Endodermal cell (in vitro differentiated cells): ENCODE measurements around the gene ABCA2. TPM values are rescaled to one million over a fixed set of nuclear protein-coding genes. Genes with fewer than 3 reads are reported as not detected.

ENCODE experiments used
- DNase-seq: peaks from one replicate; pipeline ENCODE4 v3.0.0-alpha.2; 2017
- H3K27ac ChIP-seq: 2 replicates; pipeline ENCODE4 v1.5.1; 2013; ENCODE audit warnings: mild to moderate bottlenecking, low read depth, low read length, moderate library complexity
- H3K27me3 ChIP-seq: 2 replicates; pipeline ENCODE4 v1.6.1; 2013; ENCODE audit warnings: mild to moderate bottlenecking, low read length, moderate library complexity; ENCODE audit not compliant: insufficient read depth, control insufficient read depth, poor library complexity, severe bottlenecking
- H3K36me3 ChIP-seq: 2 replicates; pipeline ENCODE4 v1.7.0; 2013; ENCODE audit warnings: mild to moderate bottlenecking, low read length, moderate library complexity; ENCODE audit not compliant: control insufficient read depth, insufficient read depth
- H3K4me1 ChIP-seq: one replicate; pipeline ENCODE4 v1.7.0; 2013; ENCODE audit warnings: low read length; ENCODE audit not compliant: control insufficient read depth, insufficient read depth
- H3K4me3 ChIP-seq: 2 replicates; pipeline ENCODE4 v1.5.1; 2013; ENCODE audit warnings: mild to moderate bottlenecking, low read length, moderate library complexity
- H3K9ac ChIP-seq: 2 replicates; pipeline ENCODE4 v1.6.1; 2013; ENCODE audit warnings: mild to moderate bottlenecking, low read length, moderate library complexity; ENCODE audit not compliant: poor library complexity, severe bottlenecking; ENCODE audit errors: extremely low read depth
- H3K9me3 ChIP-seq: 2 replicates; pipeline ENCODE4 v1.6.1; 2013; ENCODE audit warnings: mild to moderate bottlenecking, low read length, moderate library complexity; ENCODE audit not compliant: control insufficient read depth
- H3K27ac Mint-ChIP-seq: 2 replicates; pipeline ENCODE4 v1.8.0; 2020; ENCODE audit warnings: mixed read lengths
- H3K27me3 Mint-ChIP-seq: 2 replicates; pipeline ENCODE4 v1.8.0; 2021; ENCODE audit warnings: mild to moderate bottlenecking, mixed read lengths; ENCODE audit not compliant: insufficient read depth
- H3K36me3 Mint-ChIP-seq: 2 replicates; pipeline ENCODE4 v1.8.0; 2020; ENCODE audit warnings: low read depth, mixed read lengths
- H3K4me1 Mint-ChIP-seq: 2 replicates; pipeline ENCODE4 v1.8.0; 2020; ENCODE audit warnings: mixed read lengths
- H3K4me3 Mint-ChIP-seq: 2 replicates; pipeline ENCODE4 v1.8.0; 2020; ENCODE audit warnings: mild to moderate bottlenecking, moderate library complexity, mixed read lengths
- H3K9me3 Mint-ChIP-seq: 2 replicates; pipeline ENCODE4 v1.8.0; 2020; ENCODE audit warnings: mild to moderate bottlenecking, mixed read lengths
- CTCF ChIP-seq: fragments of 200-600 bp; sonication (generic); conservative IDR thresholded peaks from 2 replicates; pipeline ENCODE4 v1.5.0; 2021; ENCODE audit warnings: antibody characterized with exemption, mild to moderate bottlenecking
- WGBS, 2 experiments: methylation state at CpG; one replicate each; pipeline versions ENCODE4 v1.1.5 to v1.1.7; 2013; ENCODE audit warnings: missing lambda C conversion rate in 2 of 2, mixed read lengths in 1 of 2; ENCODE audit not compliant: insufficient coverage in 1 of 2, insufficient read length in 1 of 2; 5-methylcytosine and 5-hydroxymethylcytosine counted together
- total RNA-seq, 2 donors: library from RNA; stranded (reverse); fragmentation: NEBNext Ultra II Directional in 1 of 2; extraction: Animal tissue kit (Norgen Biotek cat#: 25700) in 1 of 2; gene quantifications; 2 replicates in 1 of 2; 3 replicates in 1 of 2; pipeline ENCODE4 v1.2.1, GENCODE V29; 2021

ABCA2 gene
- total RNA-seq, 2 donors from 2014 or later = 21.5 to 30.0 TPM

- no peak overlapping the region for H3K4me3 ChIP-seq
- H3K27ac Mint-ChIP-seq = no peak overlapping the region
- H3K27me3 Mint-ChIP-seq = peaks cover 2% of the 10 kb centered on the region
Observed at GRCh38 chr9:136978865-136979544, 49.0 kb downstream of the ABCA2 start.

GRCh38 chr9:136978073-136978864 lies 49.8 kb downstream of the ABCA2 start:
- Histone ChIP-seq H3K9ac (peak overlapping the region; percentile 6), H3K27me3 (peaks cover 6% of the 10 kb centered on the region), H3K27ac (no peak overlapping the region), H3K36me3 (no peaks in the 10 kb centered on the region), H3K9me3 (no peaks in the 10 kb centered on the region), H3K4me1 (peaks cover 3% of the 10 kb centered on the region), H3K4me3 (peak overlapping the region; percentile 69)
- Mint-ChIP-seq H3K27ac (no peak overlapping the region), H3K27me3 (peaks cover 2% of the 10 kb centered on the region), H3K4me3 (peak overlapping the region; percentile 52), H3K9me3 (no peaks in the 10 kb centered on the region), H3K4me1 (peaks cover 11% of the 10 kb centered on the region), H3K36me3 (no peaks in the 10 kb centered on the region)
- TF ChIP-seq CTCF = peak; percentile 14
- peak; percentile 98 for DNase-seq
- WGBS, 2 experiments = 0 to 1% methylated on average over 29 to 71 of the region's 78 CpGs

More at GRCh38 chr9:136978865-136979544, 49.0 kb downstream of the ABCA2 start:
- Histone ChIP-seq H3K9ac (no peak overlapping the region), H3K27ac (no peak overlapping the region), H3K27me3 (peaks cover 8% of the 10 kb centered on the region), H3K4me1 (peaks cover 3% of the 10 kb centered on the region), H3K36me3 (no peaks in the 10 kb centered on the region), H3K9me3 (no peaks in the 10 kb centered on the region)
- H3K36me3 Mint-ChIP-seq = no peaks in the 10 kb centered on the region
- peak overlapping the region; percentile 27 for H3K4me3 Mint-ChIP-seq
- H3K4me1 Mint-ChIP-seq = peaks cover 11% of the 10 kb centered on the region
- WGBS, 2 experiments = 66 to 74% methylated on average over 38 to 41 of the region's 41 CpGs
- DNase-seq = no peak
- no peaks in the 10 kb centered on the region for H3K9me3 Mint-ChIP-seq
- peak; percentile 22 for TF ChIP-seq CTCF

- DNase-seq = no peak
- 15 to 20% methylated on average over 15 to 33 of the region's 33 CpGs for WGBS, 2 experiments
- peak overlapping the region; percentile 52 for H3K4me3 Mint-ChIP-seq
- peaks cover 2% of the 10 kb centered on the region for H3K27me3 Mint-ChIP-seq
- H3K36me3 ChIP-seq = no peaks in the 10 kb centered on the region
- H3K4me1 ChIP-seq = peaks cover 3% of the 10 kb centered on the region
- no peaks in the 10 kb centered on the region for H3K36me3 Mint-ChIP-seq
- H3K4me3 ChIP-seq = peak overlapping the region; percentile 69
- peaks cover 11% of the 10 kb centered on the region for H3K4me1 Mint-ChIP-seq
- no peaks in the 10 kb centered on the region for H3K9me3 ChIP-seq
- no peak for TF ChIP-seq CTCF
- H3K27ac ChIP-seq = no peak overlapping the region
- H3K9ac ChIP-seq = peak overlapping the region; percentile 6
- no peak overlapping the region for H3K27ac Mint-ChIP-seq
- no peaks in the 10 kb centered on the region for H3K9me3 Mint-ChIP-seq
- peaks cover 6% of the 10 kb centered on the region for H3K27me3 ChIP-seq
Observed at GRCh38 chr9:136977649-136978072, 50.4 kb downstream of the ABCA2 start.
